Osteocyte (in vitro differentiated cells): Measurements from ENCODE around the gene AMBRA1. TPM values are rescaled to one million over a fixed set of nuclear protein-coding genes. Genes with fewer than 3 reads are reported as not detected.

Source experiments
- DNase-seq: peaks from one replicate; pipeline ENCODE4 v3.0.0; 2021; ENCODE audit warnings: mixed read lengths; ENCODE audit not compliant: unreplicated experiment; ENCODE audit errors: extremely low spot score
- H3K27ac Mint-ChIP-seq: one replicate; pipeline ENCODE4 v1.8.0; 2021; ENCODE audit warnings: mild to moderate bottlenecking, mixed read lengths; ENCODE audit not compliant: unreplicated experiment
- H3K27me3 Mint-ChIP-seq: one replicate; pipeline ENCODE4 v1.8.0; 2021; ENCODE audit warnings: mixed read lengths; ENCODE audit not compliant: unreplicated experiment
- H3K36me3 Mint-ChIP-seq: one replicate; pipeline ENCODE4 v1.8.0; 2021; ENCODE audit warnings: mixed read lengths; ENCODE audit not compliant: unreplicated experiment
- H3K4me1 Mint-ChIP-seq: one replicate; pipeline ENCODE4 v1.8.0; 2021; ENCODE audit warnings: mixed read lengths; ENCODE audit not compliant: unreplicated experiment
- H3K4me3 Mint-ChIP-seq: one replicate; pipeline ENCODE4 v1.8.0; 2021; ENCODE audit warnings: mild to moderate bottlenecking, moderate library complexity, mixed read lengths; ENCODE audit not compliant: unreplicated experiment
- H3K9me3 Mint-ChIP-seq: one replicate; pipeline ENCODE4 v1.8.0; 2021; ENCODE audit warnings: mixed read lengths; ENCODE audit not compliant: unreplicated experiment
- CTCF ChIP-seq: fragments of 200-600 bp; sonication (generic); IDR thresholded peaks from 2 replicates; pipeline ENCODE4 v1.5.0; 2021; ENCODE audit warnings: antibody characterized with exemption, mild to moderate bottlenecking, moderate library complexity
- total RNA-seq: library from RNA; stranded (reverse); gene quantifications from 2 replicates; pipeline ENCODE4 v1.2.1, GENCODE V29; 2021

The AMBRA1 gene
- total RNA-seq, 1 donor from 2014 or later: 32.1 TPM

DNA sequence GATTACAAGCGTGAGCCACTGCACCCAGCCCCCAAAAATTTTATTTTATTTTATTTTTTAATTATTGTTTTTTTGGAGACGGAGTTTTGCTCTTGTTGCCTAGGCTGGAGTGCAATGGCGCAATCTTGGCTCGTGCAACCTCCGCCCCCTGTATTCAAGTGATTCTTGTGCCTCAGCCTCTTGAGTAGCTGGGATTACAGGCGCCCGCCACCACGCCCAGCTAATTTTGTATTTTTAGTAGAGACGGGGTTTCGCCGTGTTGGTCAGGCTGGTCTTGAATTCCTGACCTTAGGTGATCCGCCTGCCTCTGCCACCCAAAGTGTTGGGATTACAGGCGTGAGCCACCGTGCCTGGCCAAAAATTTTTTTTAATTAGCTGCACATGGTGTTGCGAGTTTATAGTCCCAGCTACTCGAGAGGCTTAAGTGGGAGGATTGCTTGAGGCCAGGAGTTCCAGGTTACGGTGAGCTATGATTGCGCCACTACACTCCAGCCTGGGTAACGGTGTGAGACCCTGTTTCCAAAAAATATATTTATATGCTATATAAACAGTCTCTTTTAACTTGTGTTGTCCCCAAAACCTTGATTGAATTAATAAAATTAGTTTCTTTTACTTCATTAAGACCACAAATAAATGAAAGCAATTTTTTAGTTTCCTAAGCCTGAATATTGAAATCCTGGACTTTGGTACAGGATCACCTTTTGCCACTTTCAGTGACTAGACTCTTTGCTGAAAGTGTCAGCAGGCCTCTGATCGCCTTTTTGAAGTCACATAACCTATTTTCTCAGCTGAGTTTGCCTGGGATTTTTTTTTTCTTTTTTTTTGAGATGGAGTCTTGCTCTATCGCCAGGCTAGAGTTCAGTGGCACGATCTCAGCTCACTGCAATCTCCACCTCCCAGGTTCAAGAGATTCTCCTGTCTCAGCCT lies 39.7 kb upstream of the AMBRA1 start:
- H3K36me3 Mint-ChIP-seq: peaks cover 20% of the 10 kb centered on the region
- no peak overlapping the region for H3K27ac Mint-ChIP-seq
- DNase-seq: no peak
- no peak overlapping the region for H3K4me3 Mint-ChIP-seq
- no peaks in the 10 kb centered on the region for H3K9me3 Mint-ChIP-seq
- H3K4me1 Mint-ChIP-seq: no peaks in the 10 kb centered on the region
- TF ChIP-seq CTCF: no peak
- no peaks in the 10 kb centered on the region for H3K27me3 Mint-ChIP-seq

DNA sequence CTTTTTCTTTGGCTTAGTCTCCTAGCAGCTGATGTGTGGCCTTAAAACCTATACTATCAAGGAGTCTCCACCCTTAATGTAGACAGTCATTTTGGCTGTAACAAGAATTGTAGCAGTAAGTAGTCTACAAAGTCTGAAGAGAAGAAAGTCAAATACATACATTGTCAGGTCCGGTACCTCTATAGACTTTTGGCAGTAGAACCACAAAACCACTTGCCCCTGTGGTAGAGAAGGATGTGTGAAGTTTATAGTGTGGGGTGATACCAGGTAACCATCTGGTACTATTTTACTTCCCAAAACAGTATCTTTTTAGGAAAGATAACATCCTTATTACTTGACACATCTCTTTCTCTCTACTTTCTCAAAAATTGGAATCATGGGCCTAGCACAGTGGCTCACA lies 38.7 kb upstream of the AMBRA1 start:
- TF ChIP-seq CTCF: no peak
- no peak overlapping the region for H3K27ac Mint-ChIP-seq
- H3K36me3 Mint-ChIP-seq: peaks cover 17% of the 10 kb centered on the region
- no peaks in the 10 kb centered on the region for H3K9me3 Mint-ChIP-seq
- H3K4me1 Mint-ChIP-seq: no peaks in the 10 kb centered on the region
- no peak for DNase-seq
- H3K4me3 Mint-ChIP-seq: no peak overlapping the region
- H3K27me3 Mint-ChIP-seq: no peaks in the 10 kb centered on the region

DNA sequence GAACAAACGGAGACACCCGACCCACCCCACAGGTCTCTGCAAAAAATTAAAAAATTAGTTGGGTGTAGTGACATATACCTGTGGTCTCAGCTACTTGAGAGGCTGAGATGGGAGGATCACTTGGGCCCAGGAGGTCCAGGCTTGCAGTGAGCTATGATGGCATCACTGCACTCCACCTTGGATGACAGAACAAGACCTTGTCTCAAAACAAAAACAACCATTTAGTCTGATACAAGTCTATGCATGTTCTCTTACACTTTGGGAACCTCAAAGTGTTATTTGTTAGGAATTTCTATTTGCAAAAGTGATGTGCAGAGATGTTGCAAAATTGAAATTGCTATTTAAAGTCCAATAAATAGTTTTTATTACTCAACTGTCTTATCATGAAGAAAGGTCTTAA lies 37.9 kb upstream of the AMBRA1 start:
- H3K36me3 Mint-ChIP-seq: peaks cover 17% of the 10 kb centered on the region

DNA sequence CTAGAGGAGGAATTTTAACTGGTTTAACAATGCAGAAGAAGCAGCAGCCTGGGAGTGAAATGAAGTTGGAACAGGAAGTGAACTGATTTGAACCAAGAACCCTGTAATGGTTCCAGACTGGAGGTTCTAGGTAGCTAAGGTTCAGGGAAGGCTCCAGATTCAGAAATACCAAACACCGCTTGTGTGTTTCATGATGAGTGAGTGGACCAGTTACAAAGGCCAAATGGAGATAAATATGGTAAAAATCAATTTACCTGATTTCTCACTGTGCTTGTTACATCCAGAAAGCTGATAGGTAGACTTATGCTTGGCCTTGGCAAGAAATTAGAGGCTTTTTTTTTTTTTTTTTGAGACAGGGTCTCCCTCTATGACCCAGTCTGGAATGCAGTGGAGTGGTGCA lies 36.4 kb upstream of the AMBRA1 start:
- Mint-ChIP-seq H3K4me3 (no peak overlapping the region), H3K4me1 (no peaks in the 10 kb centered on the region), H3K27me3 (no peaks in the 10 kb centered on the region), H3K9me3 (no peaks in the 10 kb centered on the region), H3K36me3 (peaks cover 20% of the 10 kb centered on the region), H3K27ac (no peak overlapping the region)
- no peak for TF ChIP-seq CTCF
- DNase-seq: no peak

More for the DNA sequence above, 37.9 kb upstream of the AMBRA1 start:
- Mint-ChIP-seq H3K9me3 (no peaks in the 10 kb centered on the region), H3K27ac (no peak overlapping the region), H3K4me3 (no peak overlapping the region), H3K27me3 (no peaks in the 10 kb centered on the region), H3K4me1 (no peaks in the 10 kb centered on the region)
- no peak for DNase-seq
- TF ChIP-seq CTCF: no peak

GRCh38 chr11:46628961-46629360 lies 35.1 kb upstream of the AMBRA1 start:
- no peak overlapping the region for H3K27ac Mint-ChIP-seq
- H3K4me1 Mint-ChIP-seq: no peaks in the 10 kb centered on the region
- H3K27me3 Mint-ChIP-seq: no peaks in the 10 kb centered on the region
- DNase-seq: no peak
- H3K9me3 Mint-ChIP-seq: no peaks in the 10 kb centered on the region
- no peak overlapping the region for H3K4me3 Mint-ChIP-seq
- TF ChIP-seq CTCF: no peak
- peaks cover 23% of the 10 kb centered on the region for H3K36me3 Mint-ChIP-seq
